Panc1 (cell line): ENCODE data around the gene NPW. TPM values are rescaled to one million over a fixed set of nuclear protein-coding genes. Genes with fewer than 3 reads are reported as not detected.

Source experiments
- ATAC-seq: fragments of 200-7000 bp; cut with Tn5 transposase; 2 replicates; pipeline ENCODE4 v1.9.1; 2020; ENCODE audit warnings: mild to moderate bottlenecking, moderate library complexity
- BruUV-seq: library from RNA; stranded (reverse); fragments of 400-500 nt; replicated peaks from 2 replicates; lab custom pipeline; 2021; lab: Mats Ljungman, UMichigan
- CTCF ChIA-PET: fragments of 300-600 bp; sonication (Branson Sonifier 250); formaldehyde crosslinking; loops from one replicate; lab custom pipeline; 2022; ENCODE audit warnings: antibody characterized with exemption; lab: Charles Lee
- POLR2A ChIA-PET: fragments of 300-600 bp; sonication (Branson Sonifier 250); formaldehyde crosslinking; loops from one replicate; lab custom pipeline; 2022; ENCODE audit warnings: antibody characterized with exemption; lab: Charles Lee
- DNase-seq: peaks from one replicate; pipeline ENCODE4 v3.0.0-alpha.2; 2010; ENCODE audit warnings: low read depth, low spot score
- H3K27ac ChIP-seq: 2 replicates; pipeline ENCODE4 v1.5.1; 2011; ENCODE audit warnings: mild to moderate bottlenecking, low read length, inconsistent platforms
- H3K27me3 ChIP-seq: fragments of 200-500 bp; sonication (Bioruptor generic); 2 replicates; pipeline ENCODE4 v1.6.0; 2014; ENCODE audit warnings: low read length, inconsistent platforms; ENCODE audit not compliant: control insufficient read depth, insufficient read depth
- H3K36me3 ChIP-seq: fragments of 200-500 bp; sonication (Bioruptor generic); 2 replicates; pipeline ENCODE4 v1.5.1; 2014; ENCODE audit warnings: inconsistent platforms, mild to moderate bottlenecking, low read length, moderate library complexity; ENCODE audit not compliant: control insufficient read depth, insufficient read depth
- H3K4me1 ChIP-seq: 2 replicates; pipeline ENCODE4 v1.5.1; 2011; ENCODE audit warnings: inconsistent platforms, mild to moderate bottlenecking, low read length, moderate library complexity; ENCODE audit not compliant: control insufficient read depth, insufficient read depth
- H3K4me3 ChIP-seq, 2 experiments: 2 replicates each; pipeline ENCODE4 v1.5.1; 2011 to 2012; ENCODE audit warnings: low read depth in 2 of 2, low read length in 2 of 2, mild to moderate bottlenecking in 2 of 2, inconsistent platforms in 1 of 2, moderate library complexity in 1 of 2
- H3K9me3 ChIP-seq: fragments of 200-500 bp; sonication (Bioruptor generic); 2 replicates; pipeline ENCODE4 v1.5.1; 2014; ENCODE audit warnings: low read depth, mild to moderate bottlenecking, inconsistent platforms, low read length, moderate library complexity; ENCODE audit not compliant: control insufficient read depth, insufficient read depth
- CTCF ChIP-seq: fragments of 450-650 bp; IDR thresholded peaks from 2 replicates; pipeline ENCODE4 v1.5.1; 2017; ENCODE audit warnings: mild to moderate bottlenecking
- POLR2AphosphoS5 ChIP-seq: IDR thresholded peaks from 2 replicates; pipeline ENCODE4 v1.6.1; 2012; ENCODE audit warnings: mild to moderate bottlenecking, low read depth, low read length, moderate library complexity
- REST ChIP-seq, 2 experiments: IDR thresholded peaks; 2 replicates each; pipeline ENCODE4 v1.6.1; 2011 to 2012; ENCODE audit warnings: low read depth in 2 of 2, control low read depth in 1 of 2, low read length in 1 of 2, mild to moderate bottlenecking in 1 of 2, moderate library complexity in 1 of 2; ENCODE audit not compliant: insufficient read depth in 1 of 2
- SIN3A ChIP-seq: IDR thresholded peaks from 2 replicates; pipeline ENCODE4 v1.6.1; 2012; ENCODE audit warnings: low read depth, mild to moderate bottlenecking, low read length, moderate library complexity, borderline replicate concordance; ENCODE audit not compliant: insufficient read depth
- TCF7L2 ChIP-seq: IDR thresholded peaks from 2 replicates; pipeline ENCODE4 v1.6.1; 2011; ENCODE audit warnings: mild to moderate bottlenecking, low read depth, low read length, inconsistent platforms
- in situ Hi-C: cut with HindIII; loops from 2 replicates; pipeline ENCODE4 v1.10.0; 2016; ENCODE audit warnings: low sequenced_read_pairs, low pct_unique_long_range_greater_than_20kb
- intact Hi-C: fragments of 100-400 bp; cut with micrococcal nuclease; formaldehyde crosslinking; loops from one replicate; pipeline ENCODE4 v1.10.0; 2022; ENCODE audit not compliant: unreplicated experiment
- total RNA-seq: library from RNA; stranded (reverse); gene quantifications from one replicate; pipeline ENCODE4 v1.2.1, GENCODE V29; 2021; ENCODE audit not compliant: unreplicated experiment

NPW gene
- total RNA-seq, 1 experiment from 2014 or later: 15.3 TPM

GRCh38 chr16:2013527-2013926, 6.1 kb upstream of the NPW start:
- CTCF ChIA-PET: interaction anchor here (0.7 kb wide), 1 partner anchor 9 kb away, joined by 7 read pairs; no protein-coding TSS in a partner anchor
- ATAC-seq (no peak), DNase-seq (no peak)
- in situ Hi-C loops (no loop called here), intact Hi-C loops (no loop called here)
- no TSS peak for BruUV-seq
- no peaks in the 10 kb centered on the region for H3K27me3 ChIP-seq
- peaks cover 7% of the 10 kb centered on the region for H3K4me1 ChIP-seq
- POLR2A ChIA-PET: no interaction called here
- H3K27ac ChIP-seq: no peak overlapping the region
- H3K4me3 ChIP-seq: no peak overlapping the region
- no peaks in the 10 kb centered on the region; the same call in 1 of the 2 replicates for H3K36me3 ChIP-seq
- no peak for TF ChIP-seq REST (IDR thresholded peaks at IDR 0.05; ENCODE audit: insufficient read depth in 1 of 2, low read depth in 2 of 2, low read length in 1 of 2)
- TF ChIP-seq SIN3A: no peak
- TF ChIP-seq POLR2AphosphoS5: no peak
- TF ChIP-seq TCF7L2: no peak
- TF ChIP-seq CTCF: no peak
- no peaks in the 10 kb centered on the region for H3K9me3 ChIP-seq

GRCh38 chr16:2015117-2015946, 4.3 kb upstream of the NPW start:
- H3K4me3 ChIP-seq: no peak overlapping the region
- no peak for TF ChIP-seq SIN3A
- no peak for TF ChIP-seq POLR2AphosphoS5
- no peak for TF ChIP-seq CTCF
- no peak for TF ChIP-seq REST (IDR thresholded peaks at IDR 0.05; ENCODE audit: insufficient read depth in 1 of 2, low read depth in 2 of 2, low read length in 1 of 2)
- TF ChIP-seq TCF7L2: no peak
- no TSS peak for BruUV-seq
- no peaks in the 10 kb centered on the region; the same call in 1 of the 2 replicates for H3K36me3 ChIP-seq
- POLR2A ChIA-PET: no interaction called here
- in situ Hi-C loops (no loop called here), intact Hi-C loops (no loop called here)
- CTCF ChIA-PET: no interaction called here
- H3K9me3 ChIP-seq: no peaks in the 10 kb centered on the region
- H3K27me3 ChIP-seq: no peaks in the 10 kb centered on the region
- DNase-seq (no peak), ATAC-seq (no peak)
- H3K27ac ChIP-seq: no peak overlapping the region
- H3K4me1 ChIP-seq: peaks cover 5% of the 10 kb centered on the region
